C4-2B (cell line): ENCODE data around the gene KDM3A.

Source experiments
- H3K27ac ChIP-seq: fragments of 450-650 bp; 2 replicates; pipeline ENCODE4 v1.5.1; 2017
- CTCF ChIP-seq: fragments of 450-650 bp; conservative IDR thresholded peaks from 2 replicates; pipeline ENCODE4 v1.5.1; 2017; ENCODE audit warnings: mild to moderate bottlenecking
- ZFX ChIP-seq: fragments of 450-650 bp; IDR thresholded peaks from 2 replicates; pipeline ENCODE4 v1.6.1; 2017

KDM3A gene

GRCh38 chr2:86435531-86435930 lies 5.6 kb upstream of the KDM3A start:
- TF ChIP-seq ZFX (no peak), CTCF (no peak)
- H3K27ac ChIP-seq: no peak overlapping the region

GRCh38 chr2:86436328-86436727 lies 4.8 kb upstream of the KDM3A start:
- no peak overlapping the region for H3K27ac ChIP-seq
- TF ChIP-seq ZFX: no peak
- TF ChIP-seq CTCF: no peak

GRCh38 chr2:86439879-86440630 lies 1.1 kb upstream of the KDM3A start:
- peak overlapping the region; percentile 80 for H3K27ac ChIP-seq

GRCh38 chr2:86441392-86441881 lies 266 bp downstream of the KDM3A start:
- TF ChIP-seq CTCF (no peak), ZFX (no peak)
- H3K27ac ChIP-seq: peak overlapping the region; percentile 80

More at GRCh38 chr2:86439879-86440630, 1.1 kb upstream of the KDM3A start:
- TF ChIP-seq ZFX (no peak), CTCF (no peak)

GRCh38 chr2:86441882-86442641 lies 891 bp downstream of the KDM3A start:
- TF ChIP-seq CTCF (no peak), ZFX (no peak)
- H3K27ac ChIP-seq: peak overlapping the region; percentile 80

- peak overlapping the region; percentile 80; the same call in 1 of the 2 replicates for H3K27ac ChIP-seq
- TF ChIP-seq ZFX (no peak), CTCF (no peak)
These were observed 1.5 kb downstream of the KDM3A start for GRCh38 chr2:86442642-86443005.

GRCh38 chr2:86443631-86444350 lies 2.6 kb downstream of the KDM3A start:
- H3K27ac ChIP-seq: no peak overlapping the region
- no peak for TF ChIP-seq ZFX
- no peak for TF ChIP-seq CTCF
